NCI-H187 (cell line): ENCODE data around the gene KCNT1.

Experiments
- DNase-seq, 2 experiments: peaks; one replicate each; lab custom pipeline; 2025; lab: John Stamatoyannopoulos, UW

The KCNT1 gene

GRCh38 chr9:135727257-135727875 is 25.4 kb downstream of the KCNT1 start:
- DNase-seq: no peak

GRCh38 chr9:135728436-135729110 is 26.6 kb downstream of the KCNT1 start:
- DNase-seq: no peak

GRCh38 chr9:135729480-135729879 is 27.5 kb downstream of the KCNT1 start:
- DNase-seq: no peak

DNA sequence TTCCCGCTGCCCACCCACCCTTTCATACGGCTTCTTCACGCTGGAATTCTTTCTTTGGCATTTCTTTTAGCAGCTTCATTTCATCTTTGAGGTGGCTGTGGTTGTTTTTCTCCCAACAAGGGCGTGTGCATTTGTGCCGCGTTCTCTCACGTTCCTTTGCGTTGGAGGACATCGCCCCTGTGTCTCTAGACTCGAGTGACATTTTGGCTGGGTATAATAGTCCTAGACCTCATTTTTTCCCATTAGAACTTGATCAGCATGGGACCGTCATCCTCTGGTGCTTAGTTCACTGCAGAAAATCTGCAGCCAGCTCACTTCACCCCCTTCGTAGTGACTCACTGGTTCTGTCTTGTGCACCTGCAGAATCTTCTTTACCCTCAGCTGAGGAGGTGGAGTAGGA is 29.5 kb downstream of the KCNT1 start:
- DNase-seq: no peak

DNA sequence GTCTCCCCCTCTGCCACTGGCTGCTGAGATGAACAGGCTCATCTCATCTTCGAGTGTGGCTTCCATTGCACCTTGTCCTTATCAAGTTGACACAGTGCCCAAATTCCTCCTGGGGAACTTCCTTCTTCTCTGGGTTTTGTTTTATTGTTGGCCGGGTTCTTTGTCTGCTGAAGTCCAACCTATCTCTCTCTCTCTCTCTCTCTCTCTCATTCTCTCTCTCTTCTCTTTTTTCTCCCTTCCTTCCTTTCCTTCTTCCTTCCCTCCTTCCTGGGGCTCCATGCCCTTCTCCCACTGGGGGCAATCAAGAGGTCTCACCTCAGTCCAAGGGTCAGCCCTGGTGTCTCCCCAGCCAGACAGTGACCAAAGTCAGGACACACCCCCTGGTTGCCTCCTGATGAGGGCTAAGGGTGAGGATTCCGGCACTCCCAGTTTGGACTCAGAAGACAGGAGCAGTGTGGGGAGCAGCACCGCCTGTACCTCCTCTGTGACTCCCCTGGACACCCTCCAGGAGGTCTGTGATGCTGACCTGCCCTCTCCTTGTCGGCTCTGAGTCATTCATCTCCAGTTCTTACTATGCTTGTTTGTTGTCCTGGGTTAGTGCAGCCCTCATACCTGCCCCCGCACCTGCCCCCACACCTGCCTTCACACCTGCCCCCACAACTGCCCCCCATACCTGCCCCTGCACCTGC is 30.7 kb downstream of the KCNT1 start:
- no peak for DNase-seq

GRCh38 chr9:135734616-135735144 is 32.7 kb downstream of the KCNT1 start:
- no peak for DNase-seq

- no peak for DNase-seq
Observed at GRCh38 chr9:135736272-135736978, 34.4 kb downstream of the KCNT1 start.

DNA sequence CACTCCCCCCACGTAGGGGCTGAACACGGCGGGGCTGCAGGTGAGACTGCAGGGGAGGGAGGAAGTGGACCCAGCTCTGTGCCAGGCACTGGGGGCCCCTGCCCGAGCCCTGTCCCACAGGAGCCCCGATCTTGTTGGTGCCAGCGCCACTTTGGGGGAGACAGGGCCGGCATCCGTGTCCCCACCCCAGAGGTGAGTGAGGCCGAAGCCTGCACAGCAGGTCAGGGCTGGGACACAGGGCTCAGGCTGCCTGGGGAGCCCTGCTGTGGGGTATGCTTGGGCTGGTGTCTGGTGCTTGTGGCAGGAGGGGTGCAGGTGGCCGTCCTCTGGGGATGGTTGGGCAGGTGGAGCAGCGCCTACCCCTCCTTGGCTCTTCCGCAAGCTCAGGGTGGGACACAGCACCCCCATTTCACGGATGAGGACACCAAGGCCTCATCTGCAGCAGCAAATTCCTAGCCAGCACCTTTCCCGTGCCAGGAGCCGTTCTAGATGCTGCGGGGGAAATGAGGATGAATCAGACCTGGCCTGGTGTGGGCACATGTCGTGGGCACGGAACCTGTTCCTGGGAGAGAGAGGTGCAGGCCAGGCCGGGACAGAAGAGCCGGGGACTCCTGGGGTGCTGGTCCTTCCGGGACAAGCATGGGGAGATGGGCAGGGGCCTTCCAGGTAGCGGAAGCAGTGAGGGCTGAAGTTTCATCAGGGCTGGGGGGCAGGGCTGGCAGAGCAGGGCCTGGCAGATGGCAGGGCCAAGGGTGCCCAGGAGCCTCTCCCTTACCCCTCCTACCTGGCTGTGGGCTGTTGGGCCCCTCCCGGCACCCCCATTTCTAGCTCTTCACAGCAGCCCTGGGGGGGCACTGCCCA is 35.2 kb downstream of the KCNT1 start:
- no peak for DNase-seq

- DNase-seq: no peak
Observed at GRCh38 chr9:135737840-135738521, 36.0 kb downstream of the KCNT1 start.

GRCh38 chr9:135739271-135740220 is 37.6 kb downstream of the KCNT1 start:
- no peak for DNase-seq

GRCh38 chr9:135741276-135742219 is 39.6 kb downstream of the KCNT1 start:
- DNase-seq: no peak

GRCh38 chr9:135743021-135743420 is 41.0 kb downstream of the KCNT1 start:
- no peak for DNase-seq

GRCh38 chr9:135743546-135744332 is 41.8 kb downstream of the KCNT1 start:
- DNase-seq: no peak

DNA sequence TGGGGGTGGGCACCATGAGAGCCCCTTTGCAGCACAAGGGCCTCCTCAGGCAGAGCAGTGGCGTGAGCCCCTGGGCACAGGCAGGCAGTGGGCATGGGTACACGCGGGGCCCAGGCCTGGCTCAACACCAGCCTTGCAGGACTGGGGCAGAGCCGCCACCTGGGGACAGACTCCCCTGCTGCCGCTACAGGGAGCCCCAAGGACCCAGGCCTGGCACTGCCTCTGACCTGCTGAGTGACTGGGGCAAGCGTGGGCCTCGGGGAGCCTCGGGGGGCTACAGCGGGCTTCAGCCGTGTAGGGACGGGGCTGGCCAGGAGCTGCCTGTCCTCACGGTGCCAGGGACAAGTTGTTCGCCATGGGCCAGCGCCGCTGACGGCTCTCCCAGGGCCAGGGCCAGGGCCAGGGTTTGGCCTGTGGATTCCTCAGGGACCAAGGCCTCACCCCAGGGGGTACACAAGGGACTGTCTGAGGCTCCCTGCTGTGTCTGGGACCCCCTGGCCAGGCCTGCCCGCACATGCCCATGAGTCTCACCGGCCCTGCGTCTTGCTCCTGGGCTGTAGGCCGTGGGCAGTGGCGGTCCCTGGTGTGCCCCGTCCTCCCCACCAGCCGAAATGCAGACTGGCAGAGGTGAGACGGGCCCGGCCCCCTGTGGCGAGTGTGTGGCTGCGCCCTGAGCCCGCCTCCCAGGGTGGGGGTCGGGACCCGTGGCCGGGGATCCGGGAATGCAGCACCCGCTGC is 42.5 kb downstream of the KCNT1 start:
- no peak for DNase-seq

DNA sequence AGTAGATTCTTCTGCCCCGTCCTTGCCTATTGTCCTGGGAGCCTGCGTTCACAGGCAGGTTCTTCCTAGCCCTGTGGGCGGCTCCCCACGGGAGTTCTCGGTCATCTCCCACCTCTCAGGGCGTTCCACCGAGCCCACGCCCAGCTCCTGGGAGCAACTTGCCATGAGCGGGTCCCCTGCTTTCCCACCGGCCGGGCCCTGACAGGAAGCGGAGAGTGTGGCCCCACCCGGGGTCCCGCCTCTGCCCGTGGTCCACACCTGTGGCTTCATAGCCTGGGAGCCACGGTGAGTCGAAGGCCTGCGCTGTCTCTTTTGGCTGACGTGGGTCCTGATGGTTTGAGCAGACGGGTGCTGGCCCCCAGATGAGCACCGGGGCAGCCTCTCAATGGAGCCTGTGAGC is 43.2 kb downstream of the KCNT1 start:
- no peak for DNase-seq

DNA sequence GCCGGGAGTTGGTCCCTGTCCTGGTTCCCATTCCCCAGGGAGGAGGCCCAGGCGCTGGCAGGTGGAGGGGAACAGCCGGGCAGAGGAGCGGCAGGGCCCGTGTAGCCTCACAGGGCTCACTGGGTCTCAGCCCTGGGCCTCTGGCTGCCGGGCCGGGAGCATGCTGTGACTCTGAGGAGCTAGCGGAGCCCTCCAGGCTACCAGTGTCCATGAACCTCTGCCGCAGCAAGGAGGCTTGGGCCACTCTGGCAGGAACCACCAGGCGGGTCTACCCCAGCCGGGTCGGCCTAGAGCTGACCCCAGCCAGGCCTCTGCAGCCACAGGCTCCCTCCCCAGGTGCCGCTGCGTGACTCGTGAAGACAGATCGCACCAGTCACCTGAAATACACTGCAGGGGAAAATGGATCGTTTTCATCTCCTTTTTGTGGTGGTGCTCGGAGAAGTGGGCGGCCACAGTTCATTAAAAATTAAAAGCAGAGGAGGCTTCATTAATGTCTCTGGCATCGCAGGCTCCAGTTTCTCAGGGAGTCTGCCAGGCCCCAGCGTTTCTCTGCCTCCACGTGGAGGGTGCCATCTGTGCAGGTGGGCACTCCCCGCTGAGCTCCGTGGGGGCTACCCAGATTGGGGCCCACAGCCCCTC is 43.8 kb downstream of the KCNT1 start:
- DNase-seq: no peak

DNA sequence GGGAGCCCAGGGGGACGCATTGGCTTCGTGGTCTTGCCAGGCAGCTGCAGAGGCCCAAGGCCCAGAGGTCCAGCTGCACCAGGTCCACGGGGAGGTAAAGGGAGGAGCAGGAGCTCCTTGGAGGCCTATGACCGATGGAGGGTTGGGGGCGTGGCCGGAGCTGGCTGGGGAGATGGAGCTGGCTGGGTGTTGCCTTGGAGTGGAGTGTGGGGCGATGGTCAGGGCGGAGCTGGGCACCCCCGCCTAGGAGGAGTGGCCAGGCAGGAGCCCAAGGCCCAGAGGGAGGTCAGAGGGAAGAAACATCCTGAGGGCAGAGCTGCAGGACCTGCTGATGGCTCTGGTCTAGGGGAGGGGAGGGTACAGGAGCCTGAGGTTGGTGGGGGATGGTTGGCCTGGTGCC is 44.6 kb downstream of the KCNT1 start:
- DNase-seq: no peak
